ENCODE results near the gene WDR33. TPM values are rescaled to one million over a fixed set of nuclear protein-coding genes. Genes with fewer than 3 reads are reported as not detected.
A peak's percentile ranks its signal among the peaks of the same experiment; 100 is the strongest.

Gene WDR33
- total RNA-seq, 2 donors from 2014 or later = 76.3 to 82.5 TPM

- Mint-ChIP-seq H3K36me3 (ENCODE audit: low read depth) (no peaks in the 10 kb centered on the region), H3K4me1 (peaks cover 8% of the 10 kb centered on the region), H3K27me3 (ENCODE audit: insufficient read depth) (peaks cover 38% of the 10 kb centered on the region), H3K9me3 (no peaks in the 10 kb centered on the region), H3K4me3 (no peak overlapping the region), H3K27ac (no peak overlapping the region)
- Histone ChIP-seq H3K36me3 (ENCODE audit: control insufficient read depth, insufficient read depth, low read length) (no peaks in the 10 kb centered on the region), H3K27ac (ENCODE audit: low read depth, low read length) (no peak overlapping the region), H3K9me3 (ENCODE audit: control insufficient read depth, low read length) (no peaks in the 10 kb centered on the region), H3K27me3 (ENCODE audit: control insufficient read depth, insufficient read depth, low read length, poor library complexity, severe bottlenecking) (peaks cover 34% of the 10 kb centered on the region), H3K9ac (ENCODE audit: extremely low read depth, low read length, poor library complexity, severe bottlenecking) (no peak overlapping the region), H3K4me1 (ENCODE audit: control insufficient read depth, insufficient read depth, low read length) (no peaks in the 10 kb centered on the region), H3K4me3 (ENCODE audit: low read length) (no peak overlapping the region)
- 91 to 93% methylated on average over 6 to 15 of the region's 15 CpGs for WGBS, 2 experiments (ENCODE audit: insufficient coverage in 1 of 2, insufficient read length in 1 of 2)
- peak; percentile 48 for DNase-seq
- no peak for TF ChIP-seq CTCF (conservative IDR thresholded peaks at IDR 0.05)
Measured at GRCh38 chr2:127679680-127680361, 131.2 kb downstream of the WDR33 start.

- DNase-seq = peak; percentile 42
Measured at GRCh38 chr2:127678991-127679390, 132.0 kb downstream of the WDR33 start.

GRCh38 chr2:127678531-127678930 lies 132.4 kb downstream of the WDR33 start:
- H3K9me3 ChIP-seq (ENCODE audit: control insufficient read depth, low read length) = no peaks in the 10 kb centered on the region
- Mint-ChIP-seq H3K27me3 (ENCODE audit: insufficient read depth) (peaks cover 49% of the 10 kb centered on the region), H3K27ac (no peak overlapping the region), H3K36me3 (ENCODE audit: low read depth) (no peaks in the 10 kb centered on the region), H3K4me1 (peaks cover 5% of the 10 kb centered on the region), H3K4me3 (no peak overlapping the region), H3K9me3 (no peaks in the 10 kb centered on the region)
- TF ChIP-seq CTCF (conservative IDR thresholded peaks at IDR 0.05) = no peak
- no peak overlapping the region for H3K4me3 ChIP-seq (ENCODE audit: low read length)
- H3K27me3 ChIP-seq (ENCODE audit: control insufficient read depth, insufficient read depth, low read length, poor library complexity, severe bottlenecking) = peaks cover 47% of the 10 kb centered on the region
- H3K27ac ChIP-seq (ENCODE audit: low read depth, low read length) = no peak overlapping the region
- peak; percentile 23 for DNase-seq
- H3K36me3 ChIP-seq (ENCODE audit: control insufficient read depth, insufficient read depth, low read length) = no peaks in the 10 kb centered on the region
- WGBS, 2 experiments (ENCODE audit: insufficient coverage in 1 of 2, insufficient read length in 1 of 2) = 88 to 95% methylated on average over 6 to 10 of the region's 10 CpGs
- H3K4me1 ChIP-seq (ENCODE audit: control insufficient read depth, insufficient read depth, low read length) = no peaks in the 10 kb centered on the region
- no peak overlapping the region for H3K9ac ChIP-seq (ENCODE audit: extremely low read depth, low read length, poor library complexity, severe bottlenecking)

More at GRCh38 chr2:127678991-127679390, 132.0 kb downstream of the WDR33 start:
- TF ChIP-seq CTCF (conservative IDR thresholded peaks at IDR 0.05) = no peak
- H3K4me1 ChIP-seq (ENCODE audit: control insufficient read depth, insufficient read depth, low read length) = no peaks in the 10 kb centered on the region
- peaks cover 8% of the 10 kb centered on the region for H3K4me1 Mint-ChIP-seq
- H3K9me3 ChIP-seq (ENCODE audit: control insufficient read depth, low read length) = no peaks in the 10 kb centered on the region
- H3K36me3 Mint-ChIP-seq (ENCODE audit: low read depth) = no peaks in the 10 kb centered on the region
- H3K36me3 ChIP-seq (ENCODE audit: control insufficient read depth, insufficient read depth, low read length) = no peaks in the 10 kb centered on the region
- H3K27ac Mint-ChIP-seq = no peak overlapping the region
- peaks cover 43% of the 10 kb centered on the region for H3K27me3 ChIP-seq (ENCODE audit: control insufficient read depth, insufficient read depth, low read length, poor library complexity, severe bottlenecking)
- no peaks in the 10 kb centered on the region for H3K9me3 Mint-ChIP-seq
- 82 to 95% methylated on average over 3 to 6 of the region's 6 CpGs for WGBS, 2 experiments (ENCODE audit: insufficient coverage in 1 of 2, insufficient read length in 1 of 2)
- H3K9ac ChIP-seq (ENCODE audit: extremely low read depth, low read length, poor library complexity, severe bottlenecking) = no peak overlapping the region
- no peak overlapping the region for H3K4me3 Mint-ChIP-seq
- no peak overlapping the region for H3K4me3 ChIP-seq (ENCODE audit: low read length)
- no peak overlapping the region for H3K27ac ChIP-seq (ENCODE audit: low read depth, low read length)
- peaks cover 45% of the 10 kb centered on the region for H3K27me3 Mint-ChIP-seq (ENCODE audit: insufficient read depth)

Data from endodermal cell (in vitro differentiated cells).